ENCODE results near the gene UPK3A. TPM values are rescaled to one million over a fixed set of nuclear protein-coding genes. Genes with fewer than 3 reads are reported as not detected.

Gene UPK3A
- total RNA-seq, 1 experiment from 2014 or later: not detected

DNA sequence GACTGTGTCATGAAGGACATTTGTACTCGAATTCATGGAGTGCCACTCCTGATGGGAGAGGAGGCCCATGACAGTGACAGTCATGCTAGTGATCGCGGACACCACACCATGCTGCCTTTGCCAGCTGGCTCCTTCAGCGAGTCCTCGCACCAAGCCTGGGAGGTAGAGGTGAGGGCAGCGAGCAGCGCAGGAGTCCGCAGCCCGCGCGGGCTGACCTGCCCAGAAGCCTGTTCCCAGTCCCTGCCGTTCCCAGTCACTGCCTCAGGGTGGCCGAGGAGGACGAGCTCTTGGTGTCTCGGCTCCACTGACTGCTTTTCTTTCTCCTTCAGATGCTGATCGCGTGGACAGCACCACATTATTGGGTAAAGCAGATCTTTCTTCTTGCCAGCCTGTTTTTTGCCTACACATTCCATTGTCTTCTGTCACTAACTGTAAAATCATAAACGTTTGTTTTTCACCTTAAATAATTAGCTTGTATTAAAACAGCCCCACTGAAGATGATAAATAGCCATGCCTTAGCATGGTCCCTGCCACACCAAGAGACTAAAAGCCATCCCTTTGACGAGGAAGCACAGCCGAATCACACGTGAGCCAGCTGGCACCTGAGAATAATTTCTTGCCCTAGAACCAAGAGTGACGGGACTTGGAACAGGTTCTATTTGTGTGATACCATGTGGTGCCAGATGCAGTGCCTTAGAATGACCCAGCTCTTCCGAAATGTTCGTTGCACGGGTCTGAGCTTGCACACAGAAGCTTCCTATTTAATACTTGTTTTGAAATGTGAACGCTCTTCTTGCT lies 50.5 kb downstream of the UPK3A start:
- TF ChIP-seq, protein P1, sequence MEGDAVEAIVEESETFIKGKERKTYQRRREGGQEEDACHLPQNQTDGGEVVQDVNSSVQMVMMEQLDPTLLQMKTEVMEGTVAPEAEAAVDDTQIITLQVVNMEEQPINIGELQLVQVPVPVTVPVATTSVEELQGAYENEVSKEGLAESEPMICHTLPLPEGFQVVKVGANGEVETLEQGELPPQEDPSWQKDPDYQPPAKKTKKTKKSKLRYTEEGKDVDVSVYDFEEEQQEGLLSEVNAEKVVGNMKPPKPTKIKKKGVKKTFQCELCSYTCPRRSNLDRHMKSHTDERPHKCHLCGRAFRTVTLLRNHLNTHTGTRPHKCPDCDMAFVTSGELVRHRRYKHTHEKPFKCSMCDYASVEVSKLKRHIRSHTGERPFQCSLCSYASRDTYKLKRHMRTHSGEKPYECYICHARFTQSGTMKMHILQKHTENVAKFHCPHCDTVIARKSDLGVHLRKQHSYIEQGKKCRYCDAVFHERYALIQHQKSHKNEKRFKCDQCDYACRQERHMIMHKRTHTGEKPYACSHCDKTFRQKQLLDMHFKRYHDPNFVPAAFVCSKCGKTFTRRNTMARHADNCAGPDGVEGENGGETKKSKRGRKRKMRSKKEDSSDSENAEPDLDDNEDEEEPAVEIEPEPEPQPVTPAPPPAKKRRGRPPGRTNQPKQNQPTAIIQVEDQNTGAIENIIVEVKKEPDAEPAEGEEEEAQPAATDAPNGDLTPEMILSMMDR (IDR thresholded peaks at IDR 0.05): no peak
- TF ChIP-seq TCF7L2 (IDR thresholded peaks at IDR 0.05; ENCODE audit: low read depth, low read length) (no peak), POLR2AphosphoS5 (IDR thresholded peaks at IDR 0.05; ENCODE audit: low read depth, low read length) (no peak), SIN3A (IDR thresholded peaks at IDR 0.05; ENCODE audit: borderline replicate concordance, insufficient read depth, low read depth, low read length) (no peak)
- TF ChIP-seq, protein P2, sequence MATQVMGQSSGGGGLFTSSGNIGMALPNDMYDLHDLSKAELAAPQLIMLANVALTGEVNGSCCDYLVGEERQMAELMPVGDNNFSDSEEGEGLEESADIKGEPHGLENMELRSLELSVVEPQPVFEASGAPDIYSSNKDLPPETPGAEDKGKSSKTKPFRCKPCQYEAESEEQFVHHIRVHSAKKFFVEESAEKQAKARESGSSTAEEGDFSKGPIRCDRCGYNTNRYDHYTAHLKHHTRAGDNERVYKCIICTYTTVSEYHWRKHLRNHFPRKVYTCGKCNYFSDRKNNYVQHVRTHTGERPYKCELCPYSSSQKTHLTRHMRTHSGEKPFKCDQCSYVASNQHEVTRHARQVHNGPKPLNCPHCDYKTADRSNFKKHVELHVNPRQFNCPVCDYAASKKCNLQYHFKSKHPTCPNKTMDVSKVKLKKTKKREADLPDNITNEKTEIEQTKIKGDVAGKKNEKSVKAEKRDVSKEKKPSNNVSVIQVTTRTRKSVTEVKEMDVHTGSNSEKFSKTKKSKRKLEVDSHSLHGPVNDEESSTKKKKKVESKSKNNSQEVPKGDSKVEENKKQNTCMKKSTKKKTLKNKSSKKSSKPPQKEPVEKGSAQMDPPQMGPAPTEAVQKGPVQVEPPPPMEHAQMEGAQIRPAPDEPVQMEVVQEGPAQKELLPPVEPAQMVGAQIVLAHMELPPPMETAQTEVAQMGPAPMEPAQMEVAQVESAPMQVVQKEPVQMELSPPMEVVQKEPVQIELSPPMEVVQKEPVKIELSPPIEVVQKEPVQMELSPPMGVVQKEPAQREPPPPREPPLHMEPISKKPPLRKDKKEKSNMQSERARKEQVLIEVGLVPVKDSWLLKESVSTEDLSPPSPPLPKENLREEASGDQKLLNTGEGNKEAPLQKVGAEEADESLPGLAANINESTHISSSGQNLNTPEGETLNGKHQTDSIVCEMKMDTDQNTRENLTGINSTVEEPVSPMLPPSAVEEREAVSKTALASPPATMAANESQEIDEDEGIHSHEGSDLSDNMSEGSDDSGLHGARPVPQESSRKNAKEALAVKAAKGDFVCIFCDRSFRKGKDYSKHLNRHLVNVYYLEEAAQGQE (IDR thresholded peaks at IDR 0.05; ENCODE audit: insufficient read depth in 1 of 2, low read depth in 2 of 2, low read length in 1 of 2): no peak
- no peaks in the 10 kb centered on the region for H3K9me3 ChIP-seq (ENCODE audit: control insufficient read depth, insufficient read depth, low read depth, low read length)
- H3K4me1 ChIP-seq (ENCODE audit: control insufficient read depth, insufficient read depth, low read length): no peaks in the 10 kb centered on the region
- no peak overlapping the region for H3K4me3 ChIP-seq (ENCODE audit: low read depth in 2 of 2, low read length in 2 of 2)
- in situ Hi-C loops (cut with HindIII; ENCODE audit: low pct_unique_long_range_greater_than_20kb, low sequenced_read_pairs) (no loop called here), intact Hi-C loops (cut with micrococcal nuclease; ENCODE audit: unreplicated experiment) (no loop called here)
- no TSS peak for BruUV-seq (replicated peaks)
- DNase-seq (ENCODE audit: low read depth, low spot score) (no peak), ATAC-seq (no peak)
- ChIA-PET CTCF (no interaction called here), POLR2A (no interaction called here)
- H3K36me3 ChIP-seq (ENCODE audit: control insufficient read depth, insufficient read depth, low read length): no peaks in the 10 kb centered on the region
- H3K27me3 ChIP-seq (ENCODE audit: control insufficient read depth, insufficient read depth, low read length): no peaks in the 10 kb centered on the region
- no peak overlapping the region for H3K27ac ChIP-seq (ENCODE audit: low read length)

DNA sequence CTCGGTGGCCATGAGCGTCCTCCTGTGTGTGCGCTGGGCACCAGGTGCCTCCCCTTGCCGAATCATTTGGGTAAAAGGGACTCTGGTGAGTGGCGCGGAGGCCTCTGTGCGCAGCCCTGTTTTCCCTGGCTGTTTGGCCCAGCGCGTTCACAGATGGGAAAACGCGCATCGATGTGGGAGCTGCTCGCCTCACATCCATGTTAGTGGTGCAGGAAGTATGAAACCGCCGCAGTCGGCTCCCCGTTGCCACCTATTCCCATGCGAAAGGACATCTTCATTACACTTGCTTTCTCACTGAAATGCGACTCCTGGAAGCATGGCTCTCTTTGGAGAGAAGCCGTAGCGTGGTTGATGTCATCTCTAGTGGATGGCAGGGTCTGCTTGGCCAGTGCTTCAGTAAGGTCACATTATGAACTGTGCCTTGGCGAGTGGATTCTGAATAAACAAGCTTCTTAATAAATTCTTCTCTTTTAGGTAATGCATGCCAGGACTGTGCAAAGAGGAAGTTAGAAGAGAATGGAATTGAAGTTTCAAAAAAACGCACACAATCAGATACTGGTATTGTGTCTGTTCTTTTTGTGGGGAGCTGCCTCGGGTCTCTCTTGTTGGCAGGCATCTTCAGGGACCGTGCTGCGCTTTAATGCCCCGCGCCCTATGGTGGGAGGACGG lies 51.2 kb downstream of the UPK3A start:
- Histone ChIP-seq H3K9me3 (ENCODE audit: control insufficient read depth, insufficient read depth, low read depth, low read length) (no peaks in the 10 kb centered on the region), H3K27me3 (ENCODE audit: control insufficient read depth, insufficient read depth, low read length) (no peaks in the 10 kb centered on the region), H3K27ac (ENCODE audit: low read length) (no peak overlapping the region), H3K4me1 (ENCODE audit: control insufficient read depth, insufficient read depth, low read length) (no peaks in the 10 kb centered on the region), H3K4me3 (ENCODE audit: low read depth in 2 of 2, low read length in 2 of 2) (no peak overlapping the region), H3K36me3 (ENCODE audit: control insufficient read depth, insufficient read depth, low read length) (no peaks in the 10 kb centered on the region)
- ATAC-seq (no peak), DNase-seq (ENCODE audit: low read depth, low spot score) (no peak)
- in situ Hi-C loops (cut with HindIII; ENCODE audit: low pct_unique_long_range_greater_than_20kb, low sequenced_read_pairs): no loop called here
- ChIA-PET POLR2A (no interaction called here), CTCF (interaction anchor here (0.6 kb wide), 1 partner anchor 78 kb away, joined by 3 read pairs; no protein-coding TSS in a partner anchor)
- BruUV-seq (replicated peaks): no TSS peak
- intact Hi-C loops (cut with micrococcal nuclease; ENCODE audit: unreplicated experiment): no loop called here
- TF ChIP-seq, protein P2 (IDR thresholded peaks at IDR 0.05; ENCODE audit: insufficient read depth in 1 of 2, low read depth in 2 of 2, low read length in 1 of 2): no peak
- TF ChIP-seq, protein P1 (IDR thresholded peaks at IDR 0.05): no peak
